Karpas-422 (cell line): ENCODE results near the gene AMBRA1. TPM values are rescaled to one million over a fixed set of nuclear protein-coding genes. Genes with fewer than 3 reads are reported as not detected.
A peak's percentile ranks its signal among the peaks of the same experiment; 100 is the strongest.

Source experiments
- DNase-seq: peaks from one replicate; pipeline ENCODE4 v3.0.0-alpha.2; 2015
- H2AFZ ChIP-seq: fragments of 200-600 bp; sonication (generic); 2 replicates; pipeline ENCODE4 v1.6.1; 2014; ENCODE audit warnings: antibody characterized with exemption, low read length, mixed read lengths
- H3K27ac ChIP-seq: fragments of 200-600 bp; sonication (generic); 2 replicates; pipeline ENCODE4 v1.5.1; 2014; ENCODE audit warnings: mild to moderate bottlenecking, low read length, moderate library complexity
- H3K27me3 ChIP-seq: fragments of 200-600 bp; sonication (generic); 2 replicates; pipeline ENCODE4 v1.6.1; 2014; ENCODE audit warnings: low read length, mixed read lengths
- H3K36me3 ChIP-seq: fragments of 200-600 bp; sonication (generic); 2 replicates; pipeline ENCODE4 v1.6.1; 2014; ENCODE audit warnings: low read length, mixed read lengths; ENCODE audit not compliant: insufficient read depth
- H3K4me1 ChIP-seq: fragments of 200-600 bp; sonication (generic); 2 replicates; pipeline ENCODE4 v1.6.1; 2014; ENCODE audit warnings: mild to moderate bottlenecking, low read length, mixed read lengths
- H3K4me2 ChIP-seq: fragments of 200-600 bp; sonication (generic); 2 replicates; pipeline ENCODE4 v1.6.1; 2014; ENCODE audit warnings: low read length, low read depth, mild to moderate bottlenecking; ENCODE audit not compliant: poor library complexity, severe bottlenecking
- H3K4me3 ChIP-seq: fragments of 200-600 bp; sonication (generic); 2 replicates; pipeline ENCODE4 v1.5.1; 2014; ENCODE audit warnings: mild to moderate bottlenecking, antibody characterized with exemption, low read length, mixed read lengths
- H3K79me2 ChIP-seq: fragments of 200-600 bp; sonication (generic); 2 replicates; pipeline ENCODE4 v1.6.1; 2014; ENCODE audit warnings: mild to moderate bottlenecking, low read length, mixed read lengths
- H3K9ac ChIP-seq: fragments of 200-600 bp; sonication (generic); 2 replicates; pipeline ENCODE4 v1.6.0; 2014; ENCODE audit warnings: low read length
- H3K9me2 ChIP-seq: fragments of 200-600 bp; sonication (generic), shearing (Covaris generic); replicated peaks from 2 replicates; pipeline ENCODE4 v1.6.0; 2014; ENCODE audit warnings: mild to moderate bottlenecking, low read length, moderate library complexity; ENCODE audit not compliant: insufficient read depth
- H3K9me3 ChIP-seq: fragments of 300-700, 200-600 bp; sonication (generic); 2 replicates; pipeline ENCODE4 v1.6.1; 2014; ENCODE audit warnings: low read length, mixed read lengths
- H4K20me1 ChIP-seq: fragments of 200-600 bp; sonication (generic); 2 replicates; pipeline ENCODE4 v1.6.1; 2014; ENCODE audit warnings: mild to moderate bottlenecking, antibody characterized with exemption, low read length, low read depth; ENCODE audit not compliant: insufficient read depth
- total RNA-seq: library from RNA; depleted of rRNA; stranded (reverse); fragments of >200 nt; shearing (Covaris generic); gene quantifications from 2 replicates; pipeline ENCODE4 v1.2.3, GENCODE V29; 2014; ENCODE audit warnings: low replicate concordance

AMBRA1 gene
- total RNA-seq, 1 experiment from 2014 or later, result 30.3 TPM

GRCh38 chr11:46404476-46405017, 189.3 kb downstream of the AMBRA1 start:
- no peak for DNase-seq
- H3K9me2 ChIP-seq, result no peaks in the 10 kb centered on the region
- H3K9me3 ChIP-seq, result no peaks in the 10 kb centered on the region
- H3K9ac ChIP-seq, result no peak overlapping the region
- no peak overlapping the region for H3K4me2 ChIP-seq
- H3K27ac ChIP-seq, result no peak overlapping the region
- peaks cover 6% of the 10 kb centered on the region; the same call in 1 of the 2 replicates for H3K36me3 ChIP-seq
- no peaks in the 10 kb centered on the region for H4K20me1 ChIP-seq
- no peak overlapping the region for H2AFZ ChIP-seq
- H3K4me1 ChIP-seq, result no peaks in the 10 kb centered on the region
- H3K27me3 ChIP-seq, result no peaks in the 10 kb centered on the region
- no peak overlapping the region for H3K4me3 ChIP-seq
- H3K79me2 ChIP-seq, result no peaks in the 10 kb centered on the region

DNA sequence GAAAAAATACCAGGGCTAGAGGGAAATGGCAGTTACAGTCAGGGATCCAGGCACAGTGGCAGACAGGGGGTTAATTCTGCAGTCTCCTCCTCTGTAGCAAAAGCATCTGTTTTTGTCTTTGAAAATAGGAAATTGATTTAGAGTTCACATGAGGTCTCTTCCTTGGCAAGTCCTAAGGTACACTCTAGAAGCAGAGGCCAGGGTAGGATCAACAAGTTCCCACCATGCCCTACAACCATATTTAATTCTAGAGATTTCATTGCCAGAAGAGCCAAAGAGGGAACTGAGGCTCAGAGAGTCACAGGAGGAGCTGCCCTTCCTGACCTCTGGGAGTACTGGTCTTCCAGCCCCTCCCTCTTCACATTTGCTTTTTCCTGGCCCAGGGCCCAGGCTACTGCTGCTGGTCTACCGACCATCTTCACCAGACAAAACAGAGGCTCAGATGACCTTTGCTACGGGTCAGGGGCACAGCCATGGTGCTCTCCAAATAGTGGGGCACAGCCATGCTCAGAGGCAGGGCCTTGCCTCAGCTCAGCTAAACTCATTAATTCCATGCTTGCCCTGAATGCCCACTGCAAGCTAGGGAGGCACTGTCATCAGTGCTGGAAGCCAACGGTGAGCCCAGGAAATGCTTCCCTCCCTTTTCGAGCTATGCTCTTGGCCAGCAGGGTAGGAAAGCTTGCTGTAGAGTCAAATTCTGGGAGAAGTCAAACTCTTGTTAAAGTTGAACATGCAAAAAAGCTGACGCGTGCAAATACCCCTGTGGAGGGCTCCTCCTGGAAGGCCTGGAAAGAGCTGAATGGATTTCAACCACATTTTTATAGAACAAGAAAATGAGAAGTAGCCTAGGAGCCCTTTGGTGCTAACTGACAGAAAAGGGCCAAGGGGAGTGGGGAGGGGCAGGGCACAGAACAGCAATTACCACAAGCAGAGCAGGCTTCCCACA, 190.6 kb downstream of the AMBRA1 start:
- no peak overlapping the region for H3K4me3 ChIP-seq
- H3K27ac ChIP-seq, result no peak overlapping the region
- no peaks in the 10 kb centered on the region for H3K9me2 ChIP-seq
- peaks cover 6% of the 10 kb centered on the region; the same call in 1 of the 2 replicates for H3K36me3 ChIP-seq
- H2AFZ ChIP-seq, result no peak overlapping the region
- DNase-seq, result no peak
- no peaks in the 10 kb centered on the region for H3K4me1 ChIP-seq
- H3K4me2 ChIP-seq, result no peak overlapping the region
- no peaks in the 10 kb centered on the region for H3K27me3 ChIP-seq
- no peak overlapping the region for H3K9ac ChIP-seq
- H4K20me1 ChIP-seq, result no peaks in the 10 kb centered on the region
- no peaks in the 10 kb centered on the region for H3K79me2 ChIP-seq
- no peaks in the 10 kb centered on the region for H3K9me3 ChIP-seq

GRCh38 chr11:46397526-46397925, 196.3 kb downstream of the AMBRA1 start:
- no peak for DNase-seq
- no peak overlapping the region for H3K4me3 ChIP-seq
- H2AFZ ChIP-seq, result no peak overlapping the region
- no peak overlapping the region for H3K27ac ChIP-seq
- H3K9me2 ChIP-seq, result no peaks in the 10 kb centered on the region
- no peaks in the 10 kb centered on the region for H3K36me3 ChIP-seq
- H3K4me2 ChIP-seq, result no peak overlapping the region
- no peaks in the 10 kb centered on the region for H3K9me3 ChIP-seq
- H4K20me1 ChIP-seq, result peaks cover 14% of the 10 kb centered on the region
- H3K9ac ChIP-seq, result no peak overlapping the region
- H3K79me2 ChIP-seq, result no peaks in the 10 kb centered on the region
- peaks cover 4% of the 10 kb centered on the region for H3K4me1 ChIP-seq
- H3K27me3 ChIP-seq, result no peaks in the 10 kb centered on the region

- Histone ChIP-seq H3K27ac (no peak overlapping the region), H3K4me2 (no peak overlapping the region), H4K20me1 (peaks cover 14% of the 10 kb centered on the region), H3K9me2 (no peaks in the 10 kb centered on the region), H3K4me1 (peaks cover 18% of the 10 kb centered on the region), H3K79me2 (no peaks in the 10 kb centered on the region), H3K9ac (no peak overlapping the region), H3K27me3 (no peaks in the 10 kb centered on the region), H3K4me3 (no peak overlapping the region), H3K36me3 (no peaks in the 10 kb centered on the region), H2AFZ (no peak overlapping the region), H3K9me3 (no peaks in the 10 kb centered on the region)
- no peak for DNase-seq
These were observed 200.1 kb downstream of the AMBRA1 start for GRCh38 chr11:46393759-46394158.

- Histone ChIP-seq H3K4me1 (peaks cover 23% of the 10 kb centered on the region), H2AFZ (no peak overlapping the region), H3K27me3 (no peaks in the 10 kb centered on the region), H4K20me1 (peaks cover 14% of the 10 kb centered on the region), H3K9me3 (no peaks in the 10 kb centered on the region), H3K36me3 (no peaks in the 10 kb centered on the region), H3K27ac (no peak overlapping the region), H3K79me2 (no peaks in the 10 kb centered on the region), H3K4me2 (no peak overlapping the region), H3K9me2 (no peaks in the 10 kb centered on the region), H3K4me3 (no peak overlapping the region), H3K9ac (no peak overlapping the region)
- no peak for DNase-seq
These were observed 200.6 kb downstream of the AMBRA1 start for GRCh38 chr11:46393231-46393616.

DNA sequence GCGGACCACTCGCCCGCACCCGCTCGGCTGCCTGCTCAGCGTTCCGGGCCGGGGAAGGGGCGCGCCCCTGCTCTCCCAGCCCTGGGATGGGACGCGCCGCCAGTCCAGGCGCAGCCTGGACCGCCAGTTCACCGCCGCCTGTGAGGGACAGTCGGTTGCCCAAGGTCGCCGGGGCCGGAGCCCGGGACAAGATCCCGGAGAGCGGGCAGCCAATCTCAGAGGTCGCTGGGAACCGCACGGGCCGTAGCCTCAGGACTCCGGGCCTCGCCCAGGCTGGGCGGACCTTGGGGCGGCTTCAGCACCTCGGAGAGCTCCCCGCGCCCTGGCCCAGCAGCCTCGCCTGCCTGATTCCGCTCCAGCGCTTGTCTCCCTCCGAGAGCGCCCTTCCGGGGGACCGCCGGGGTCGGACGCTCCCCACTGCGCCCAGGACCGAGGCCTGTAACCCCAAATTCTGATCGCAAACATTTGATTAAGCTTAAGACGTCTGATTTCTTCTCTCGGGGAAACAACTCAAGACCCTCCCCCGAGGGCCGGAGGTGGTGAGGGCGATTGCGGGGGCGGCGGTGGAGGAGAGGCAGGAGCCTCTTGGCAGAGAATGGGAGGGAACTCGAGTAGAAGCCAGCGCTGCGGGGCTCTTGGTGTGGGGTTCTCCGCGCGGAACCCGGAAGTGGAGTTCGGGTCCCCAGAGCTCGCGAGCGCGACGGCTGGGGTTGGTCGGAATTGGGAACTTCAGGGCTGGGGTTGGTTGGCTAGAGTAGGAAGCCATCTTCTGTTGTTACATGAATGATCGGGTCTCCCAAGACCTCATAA, 201.2 kb downstream of the AMBRA1 start:
- peaks cover 29% of the 10 kb centered on the region for H3K4me1 ChIP-seq
- no peak overlapping the region for H2AFZ ChIP-seq
- peaks cover 14% of the 10 kb centered on the region for H4K20me1 ChIP-seq
- H3K79me2 ChIP-seq, result no peaks in the 10 kb centered on the region
- H3K9me2 ChIP-seq, result no peaks in the 10 kb centered on the region
- H3K9ac ChIP-seq, result no peak overlapping the region
- H3K27me3 ChIP-seq, result no peaks in the 10 kb centered on the region
- peak; percentile 93 for DNase-seq
- H3K9me3 ChIP-seq, result no peaks in the 10 kb centered on the region
- no peak overlapping the region for H3K4me3 ChIP-seq
- peak overlapping the region; percentile 41 for H3K4me2 ChIP-seq
- no peak overlapping the region for H3K27ac ChIP-seq
- no peaks in the 10 kb centered on the region for H3K36me3 ChIP-seq

GRCh38 chr11:46391578-46392420, 202.0 kb downstream of the AMBRA1 start, which contains the start of gene CHRM4:
Gene CHRM4, minus strand, starts transcription at chr11:46391776. Its CDS starts 5,219 bp downstream, at chr11:46386557.
- Histone ChIP-seq H3K4me3 (peak within 1 kb of the TSS; percentile 64; the same call in 1 of the 2 replicates), H3K9me2 (no peaks in the 10 kb centered on the region), H3K27me3 (no peaks in the 10 kb centered on the region), H3K9ac (0 out of 2 replicates have a peak within 1 kb of the TSS, but pooled peaks have one; percentile 27), H4K20me1 (peaks cover 14% of the 10 kb centered on the region), H3K4me1 (peaks cover 30% of the 10 kb centered on the region), H3K79me2 (no peaks in the 10 kb centered on the region), H3K4me2 (peak within 1 kb of the TSS; percentile 58), H3K36me3 (no peaks in the 10 kb centered on the region), H2AFZ (no peak within 1 kb of the TSS), H3K27ac (no peak within 1 kb of the TSS), H3K9me3 (no peaks in the 10 kb centered on the region)
- peak; percentile 77 for DNase-seq
